ENCODE measurements around the gene ATP9B.

Gene ATP9B

DNA sequence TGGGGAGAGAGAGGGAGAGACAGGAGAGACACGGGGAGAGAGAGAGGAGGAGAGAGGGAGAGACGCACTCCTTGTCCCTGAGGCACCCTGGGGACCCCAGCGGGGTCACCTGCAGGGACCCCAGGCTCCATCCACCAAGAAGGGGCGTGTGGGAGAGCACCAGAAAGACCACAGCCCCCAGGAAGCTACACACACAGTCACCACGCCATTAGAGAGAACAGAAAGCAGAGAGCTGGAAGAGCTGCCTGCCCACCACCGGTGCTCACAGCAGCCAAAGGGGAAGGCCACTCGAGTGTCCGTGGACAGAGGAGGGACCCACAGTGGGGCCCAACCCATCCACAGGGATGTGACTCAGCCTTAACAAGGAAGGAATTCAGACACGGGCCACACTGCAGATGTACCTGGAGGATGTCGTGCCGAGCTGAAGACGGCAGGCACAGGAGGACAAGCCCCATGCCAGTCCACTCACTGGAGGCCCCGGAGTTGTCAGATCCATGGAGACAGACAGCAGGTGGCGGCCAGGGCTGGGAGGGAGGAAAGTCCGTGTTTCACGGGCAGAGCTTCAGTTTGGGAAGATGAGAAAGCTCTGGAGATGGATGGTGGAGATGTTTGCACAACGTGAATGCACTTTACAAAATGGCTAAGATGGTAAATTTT lies 315.1 kb downstream of the ATP9B start:
- Histone ChIP-seq H3K36me3 (no peaks in the 10 kb centered on the region; the same call in 1 of the 2 replicates), H3K4me3 (ENCODE audit: low read depth, low read length) (no peak overlapping the region), H3K27ac (no peak overlapping the region), H3K27me3 (ENCODE audit: insufficient read depth, low read depth, severe bottlenecking) (no peaks in the 10 kb centered on the region), H3K9me3 (ENCODE audit: severe bottlenecking) (no peaks in the 10 kb centered on the region)
- TF ChIP-seq, protein P1, sequence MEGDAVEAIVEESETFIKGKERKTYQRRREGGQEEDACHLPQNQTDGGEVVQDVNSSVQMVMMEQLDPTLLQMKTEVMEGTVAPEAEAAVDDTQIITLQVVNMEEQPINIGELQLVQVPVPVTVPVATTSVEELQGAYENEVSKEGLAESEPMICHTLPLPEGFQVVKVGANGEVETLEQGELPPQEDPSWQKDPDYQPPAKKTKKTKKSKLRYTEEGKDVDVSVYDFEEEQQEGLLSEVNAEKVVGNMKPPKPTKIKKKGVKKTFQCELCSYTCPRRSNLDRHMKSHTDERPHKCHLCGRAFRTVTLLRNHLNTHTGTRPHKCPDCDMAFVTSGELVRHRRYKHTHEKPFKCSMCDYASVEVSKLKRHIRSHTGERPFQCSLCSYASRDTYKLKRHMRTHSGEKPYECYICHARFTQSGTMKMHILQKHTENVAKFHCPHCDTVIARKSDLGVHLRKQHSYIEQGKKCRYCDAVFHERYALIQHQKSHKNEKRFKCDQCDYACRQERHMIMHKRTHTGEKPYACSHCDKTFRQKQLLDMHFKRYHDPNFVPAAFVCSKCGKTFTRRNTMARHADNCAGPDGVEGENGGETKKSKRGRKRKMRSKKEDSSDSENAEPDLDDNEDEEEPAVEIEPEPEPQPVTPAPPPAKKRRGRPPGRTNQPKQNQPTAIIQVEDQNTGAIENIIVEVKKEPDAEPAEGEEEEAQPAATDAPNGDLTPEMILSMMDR (IDR thresholded peaks at IDR 0.05; ENCODE audit: low read depth, low read length) = no peak
- DNase-seq = no peak

DNA sequence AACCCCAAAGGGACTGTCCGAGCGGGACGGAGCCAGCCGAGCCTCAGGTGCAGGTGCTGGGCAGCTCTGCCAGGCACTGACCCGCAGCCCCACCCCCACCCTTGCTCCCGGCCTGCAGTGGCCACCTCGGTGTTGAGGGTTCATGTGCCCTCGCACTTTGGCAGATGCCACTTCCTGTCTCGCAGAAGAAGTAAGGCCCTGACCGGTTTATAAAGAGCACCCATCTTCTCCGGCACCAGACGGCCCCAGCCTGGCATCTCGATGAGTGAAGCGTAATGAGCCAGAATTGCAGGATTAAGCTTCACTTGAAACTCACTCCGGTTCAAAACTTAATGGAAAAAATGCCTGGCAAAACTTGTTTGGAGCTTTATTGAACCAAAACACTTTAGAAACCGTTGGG lies 315.6 kb downstream of the ATP9B start:
- TF ChIP-seq, protein P1 (IDR thresholded peaks at IDR 0.05; ENCODE audit: low read depth, low read length) = no peak
- Histone ChIP-seq H3K4me3 (ENCODE audit: low read depth, low read length) (no peak overlapping the region), H3K27me3 (ENCODE audit: insufficient read depth, low read depth, severe bottlenecking) (no peaks in the 10 kb centered on the region), H3K36me3 (no peaks in the 10 kb centered on the region; the same call in 1 of the 2 replicates), H3K27ac (no peak overlapping the region), H3K9me3 (ENCODE audit: severe bottlenecking) (no peaks in the 10 kb centered on the region)
- no peak for DNase-seq

DNA sequence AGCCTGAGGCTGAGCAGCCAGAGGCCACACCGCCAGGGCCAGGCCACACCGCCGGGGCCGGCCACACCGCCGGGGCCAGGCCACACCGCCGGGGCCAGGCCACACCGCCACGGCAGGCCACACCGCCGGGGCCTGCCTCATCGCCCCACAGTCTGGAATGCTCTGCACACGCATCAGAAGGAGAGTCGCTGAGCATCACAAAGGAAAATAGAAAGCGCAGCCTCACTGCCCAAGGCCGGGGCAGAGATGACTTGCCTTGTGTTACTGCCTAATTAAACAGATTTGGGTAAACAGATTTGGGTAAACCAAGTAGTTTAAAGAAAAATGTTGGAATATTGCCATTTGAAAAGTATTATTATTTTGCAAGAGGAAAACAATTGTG lies 316.1 kb downstream of the ATP9B start:
- TF ChIP-seq, protein P1 (IDR thresholded peaks at IDR 0.05; ENCODE audit: low read depth, low read length) = no peak
- Histone ChIP-seq H3K4me3 (ENCODE audit: low read depth, low read length) (no peak overlapping the region), H3K36me3 (no peaks in the 10 kb centered on the region; the same call in 1 of the 2 replicates), H3K9me3 (ENCODE audit: severe bottlenecking) (no peaks in the 10 kb centered on the region), H3K27ac (no peak overlapping the region), H3K27me3 (ENCODE audit: insufficient read depth, low read depth, severe bottlenecking) (no peaks in the 10 kb centered on the region)
- no peak for DNase-seq

DNA sequence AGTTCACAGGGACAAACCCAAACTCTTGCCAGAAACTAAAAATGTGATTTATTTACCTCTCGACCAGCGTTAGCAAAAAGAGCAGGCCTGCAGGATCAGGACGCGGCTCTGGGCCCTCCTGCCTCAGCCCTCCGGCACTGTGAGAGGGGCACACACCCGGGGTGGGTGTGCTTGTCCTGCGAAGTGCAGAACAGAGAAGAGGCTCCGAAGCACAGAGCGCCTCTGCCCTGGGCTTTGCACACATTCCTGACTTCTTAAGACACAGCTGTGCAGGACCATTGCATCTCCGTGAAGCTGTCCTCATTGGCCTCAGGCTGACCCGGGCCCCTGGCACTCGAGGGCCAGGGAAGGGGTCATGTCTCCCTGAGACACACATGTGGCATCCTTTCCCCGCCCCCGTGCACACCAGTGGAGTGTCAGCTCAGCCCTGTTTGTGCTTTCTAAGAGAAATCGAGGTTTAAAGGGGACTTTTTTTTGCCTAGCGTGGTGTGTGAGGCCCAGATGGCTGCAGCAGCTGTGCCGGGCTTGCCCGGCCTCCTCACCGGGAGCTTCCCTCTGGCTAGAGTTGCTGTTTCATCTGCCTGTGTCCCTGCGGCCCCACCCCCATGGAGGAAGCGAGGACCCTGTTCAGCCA lies 316.6 kb downstream of the ATP9B start:
- TF ChIP-seq, protein P1 (IDR thresholded peaks at IDR 0.05; ENCODE audit: low read depth, low read length) = no peak
- Histone ChIP-seq H3K27me3 (ENCODE audit: insufficient read depth, low read depth, severe bottlenecking) (no peaks in the 10 kb centered on the region), H3K4me3 (ENCODE audit: low read depth, low read length) (no peak overlapping the region), H3K27ac (peak overlapping the region; percentile 9; the same call in 1 of the 2 replicates), H3K36me3 (no peaks in the 10 kb centered on the region), H3K9me3 (ENCODE audit: severe bottlenecking) (no peaks in the 10 kb centered on the region)
- no peak for DNase-seq

DNA sequence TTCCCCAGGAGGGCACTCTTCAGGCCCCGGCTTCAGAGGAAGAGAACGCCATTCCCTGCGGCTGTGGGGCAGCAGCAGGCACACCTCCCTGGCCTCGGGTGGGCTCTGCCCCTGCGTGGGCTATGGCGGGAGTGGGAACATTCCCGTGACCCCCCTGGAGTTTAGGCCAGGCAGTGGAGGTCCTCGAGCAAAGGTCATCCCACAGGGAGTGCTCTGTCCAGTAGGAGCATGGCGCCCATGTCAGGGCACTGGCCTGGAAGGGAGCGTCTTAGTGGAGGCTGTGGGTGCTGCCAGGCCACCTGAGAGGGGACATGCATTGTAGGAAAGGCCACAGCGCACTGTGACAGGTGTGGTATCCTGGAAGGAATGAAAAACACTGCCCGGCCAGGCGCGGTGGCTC lies 317.4 kb downstream of the ATP9B start:
- TF ChIP-seq, protein P1 (IDR thresholded peaks at IDR 0.05; ENCODE audit: low read depth, low read length) = no peak
- H3K36me3 ChIP-seq = no peaks in the 10 kb centered on the region
- no peaks in the 10 kb centered on the region for H3K27me3 ChIP-seq (ENCODE audit: insufficient read depth, low read depth, severe bottlenecking)
- H3K4me3 ChIP-seq (ENCODE audit: low read depth, low read length) = no peak overlapping the region
- peak overlapping the region; percentile 9; the same call in 1 of the 2 replicates for H3K27ac ChIP-seq
- no peaks in the 10 kb centered on the region for H3K9me3 ChIP-seq (ENCODE audit: severe bottlenecking)
- no peak for DNase-seq

Measured in WERI-Rb-1 (cell line).